Astrocyte (in vitro differentiated cells and primary cell): ENCODE data around the gene COMMD1. TPM values are rescaled to one million over a fixed set of nuclear protein-coding genes. Genes with fewer than 3 reads are reported as not detected.
"Not testable (repeated sequence)": the region's sequence is repeated elsewhere in the genome, so short reads cannot be mapped to it uniquely, and the experiment has no call there.

Experiments
- DNase-seq: peaks from one replicate; pipeline ENCODE4 v3.0.0-alpha.2; 2010; ENCODE audit warnings: low read depth
- FAIRE-seq: peaks from 2 replicates; lab custom pipeline; 2011; peaks lifted over from hg19 to GRCh38; lab: Jason Lieb, UNC
- H2AFZ ChIP-seq: 2 replicates; pipeline ENCODE4 v1.6.0; 2012; ENCODE audit warnings: low read depth, low read length, inconsistent platforms
- H3K27ac ChIP-seq: 2 replicates; pipeline ENCODE4 v1.5.1; 2011; ENCODE audit warnings: low read depth, low read length, inconsistent platforms
- H3K27me3 ChIP-seq: 2 replicates; pipeline ENCODE4 v1.6.0; 2011; ENCODE audit warnings: low read length, inconsistent platforms; ENCODE audit not compliant: insufficient read depth
- H3K36me3 ChIP-seq: 2 replicates; pipeline ENCODE4 v1.5.1; 2011; ENCODE audit warnings: low read length, inconsistent platforms; ENCODE audit not compliant: insufficient read depth
- H3K4me1 ChIP-seq: 2 replicates; pipeline ENCODE4 v1.5.1; 2011; ENCODE audit warnings: low read length, inconsistent platforms; ENCODE audit not compliant: insufficient read depth
- H3K4me2 ChIP-seq: 2 replicates; pipeline ENCODE4 v1.6.0; 2012; ENCODE audit warnings: low read length, inconsistent platforms
- H3K4me3 ChIP-seq: 2 replicates; pipeline ENCODE4 v1.5.1; 2011; ENCODE audit warnings: low read depth, mild to moderate bottlenecking, low read length, inconsistent platforms; ENCODE audit not compliant: insufficient read depth
- H3K79me2 ChIP-seq: 2 replicates; pipeline ENCODE4 v1.6.0; 2012; ENCODE audit warnings: mild to moderate bottlenecking, low read length, inconsistent platforms; ENCODE audit not compliant: insufficient read depth
- H3K9ac ChIP-seq: 2 replicates; pipeline ENCODE4 v1.6.0; 2012; ENCODE audit warnings: mild to moderate bottlenecking, low read length, inconsistent platforms
- H3K9me3 ChIP-seq: 2 replicates; pipeline ENCODE4 v1.5.1; 2012; ENCODE audit warnings: low read depth, mild to moderate bottlenecking, low read length, inconsistent platforms; ENCODE audit not compliant: insufficient read depth
- H4K20me1 ChIP-seq: 2 replicates; pipeline ENCODE4 v1.6.0; 2012; ENCODE audit warnings: low read length, inconsistent platforms; ENCODE audit not compliant: insufficient read depth
- H3K27ac Mint-ChIP-seq: one replicate; pipeline ENCODE4 v1.8.0; 2021; ENCODE audit warnings: mild to moderate bottlenecking, mixed read lengths; ENCODE audit not compliant: unreplicated experiment
- H3K27me3 Mint-ChIP-seq: one replicate; pipeline ENCODE4 v1.8.0; 2021; ENCODE audit warnings: low read depth, mixed read lengths; ENCODE audit not compliant: unreplicated experiment
- H3K36me3 Mint-ChIP-seq: one replicate; pipeline ENCODE4 v1.8.0; 2021; ENCODE audit warnings: low read depth, mixed read lengths; ENCODE audit not compliant: unreplicated experiment
- H3K4me1 Mint-ChIP-seq: one replicate; pipeline ENCODE4 v1.8.0; 2021; ENCODE audit warnings: low read depth, mixed read lengths; ENCODE audit not compliant: unreplicated experiment
- H3K4me3 Mint-ChIP-seq: one replicate; pipeline ENCODE4 v1.8.0; 2021; ENCODE audit warnings: mild to moderate bottlenecking, moderate library complexity, mixed read lengths; ENCODE audit not compliant: unreplicated experiment
- H3K9me3 Mint-ChIP-seq: one replicate; pipeline ENCODE4 v1.8.0; 2021; ENCODE audit warnings: mild to moderate bottlenecking, mixed read lengths; ENCODE audit not compliant: unreplicated experiment
- EZH2 ChIP-seq: IDR thresholded peaks from 2 replicates; pipeline ENCODE4 v1.6.1; 2012; ENCODE audit warnings: mild to moderate bottlenecking, low read length, inconsistent platforms; ENCODE audit not compliant: insufficient read depth
- total RNA-seq: library from RNA; stranded (reverse); gene quantifications from 2 replicates; pipeline ENCODE4 v1.2.1, GENCODE V29; 2021
- TF ChIP-seq, protein P1 (sequence below): IDR thresholded peaks from 2 replicates; pipeline ENCODE4 v1.5.1; 2011; ENCODE audit warnings: low read depth, mild to moderate bottlenecking, inconsistent platforms, low read length, moderate library complexity; ENCODE audit not compliant: insufficient read depth

The COMMD1 gene
- total RNA-seq, 1 donor from 2014 or later = 32.0 TPM

DNA sequence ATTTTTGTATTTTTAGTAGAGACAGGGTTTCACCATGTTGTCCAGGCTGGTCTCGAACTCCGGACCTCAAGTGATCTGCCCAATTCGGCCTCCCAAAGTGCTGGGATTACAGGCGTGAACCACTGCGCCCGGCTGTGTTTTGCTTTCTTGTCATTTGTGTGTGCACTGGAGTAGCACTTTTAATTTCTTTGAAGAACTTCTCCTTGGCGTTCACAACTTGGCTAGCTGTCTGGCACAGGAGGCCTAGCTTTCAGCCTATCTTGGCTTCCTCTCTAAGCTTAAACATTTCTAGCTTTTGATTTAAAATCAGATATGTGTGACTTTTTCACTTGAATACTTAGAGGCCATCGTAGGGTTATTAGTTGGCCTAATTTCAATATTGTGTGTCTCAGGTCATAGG, 93.0 kb downstream of the COMMD1 start:
- no peaks in the 10 kb centered on the region for H3K4me1 Mint-ChIP-seq

GRCh38 chr2:62000538-62000937, 95.1 kb downstream of the COMMD1 start:
- H3K27ac ChIP-seq = no peak overlapping the region
- FAIRE-seq = no peak

More for the DNA sequence above, 93.0 kb downstream of the COMMD1 start:
- no peaks in the 10 kb centered on the region for H3K79me2 ChIP-seq
- H3K4me1 ChIP-seq = no peaks in the 10 kb centered on the region
- no peak overlapping the region for H3K9ac ChIP-seq
- no peak for FAIRE-seq
- no peak overlapping the region for H3K4me3 ChIP-seq
- DNase-seq = no peak
- no peaks in the 10 kb centered on the region for H3K9me3 ChIP-seq
- no peak overlapping the region for H2AFZ ChIP-seq
- no peak overlapping the region for H3K4me3 Mint-ChIP-seq
- H3K27me3 ChIP-seq = no peaks in the 10 kb centered on the region
- H3K4me2 ChIP-seq = no peak overlapping the region
- no peaks in the 10 kb centered on the region for H3K9me3 Mint-ChIP-seq
- no peak overlapping the region for H3K27ac Mint-ChIP-seq
- H3K27ac ChIP-seq = no peak overlapping the region
- H3K27me3 Mint-ChIP-seq = no peaks in the 10 kb centered on the region
- no peaks in the 10 kb centered on the region for H3K36me3 ChIP-seq
- H3K36me3 Mint-ChIP-seq = no peaks in the 10 kb centered on the region
- TF ChIP-seq, protein P1, sequence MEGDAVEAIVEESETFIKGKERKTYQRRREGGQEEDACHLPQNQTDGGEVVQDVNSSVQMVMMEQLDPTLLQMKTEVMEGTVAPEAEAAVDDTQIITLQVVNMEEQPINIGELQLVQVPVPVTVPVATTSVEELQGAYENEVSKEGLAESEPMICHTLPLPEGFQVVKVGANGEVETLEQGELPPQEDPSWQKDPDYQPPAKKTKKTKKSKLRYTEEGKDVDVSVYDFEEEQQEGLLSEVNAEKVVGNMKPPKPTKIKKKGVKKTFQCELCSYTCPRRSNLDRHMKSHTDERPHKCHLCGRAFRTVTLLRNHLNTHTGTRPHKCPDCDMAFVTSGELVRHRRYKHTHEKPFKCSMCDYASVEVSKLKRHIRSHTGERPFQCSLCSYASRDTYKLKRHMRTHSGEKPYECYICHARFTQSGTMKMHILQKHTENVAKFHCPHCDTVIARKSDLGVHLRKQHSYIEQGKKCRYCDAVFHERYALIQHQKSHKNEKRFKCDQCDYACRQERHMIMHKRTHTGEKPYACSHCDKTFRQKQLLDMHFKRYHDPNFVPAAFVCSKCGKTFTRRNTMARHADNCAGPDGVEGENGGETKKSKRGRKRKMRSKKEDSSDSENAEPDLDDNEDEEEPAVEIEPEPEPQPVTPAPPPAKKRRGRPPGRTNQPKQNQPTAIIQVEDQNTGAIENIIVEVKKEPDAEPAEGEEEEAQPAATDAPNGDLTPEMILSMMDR = no peak
- TF ChIP-seq EZH2 = no peak
- no peaks in the 10 kb centered on the region for H4K20me1 ChIP-seq

DNA sequence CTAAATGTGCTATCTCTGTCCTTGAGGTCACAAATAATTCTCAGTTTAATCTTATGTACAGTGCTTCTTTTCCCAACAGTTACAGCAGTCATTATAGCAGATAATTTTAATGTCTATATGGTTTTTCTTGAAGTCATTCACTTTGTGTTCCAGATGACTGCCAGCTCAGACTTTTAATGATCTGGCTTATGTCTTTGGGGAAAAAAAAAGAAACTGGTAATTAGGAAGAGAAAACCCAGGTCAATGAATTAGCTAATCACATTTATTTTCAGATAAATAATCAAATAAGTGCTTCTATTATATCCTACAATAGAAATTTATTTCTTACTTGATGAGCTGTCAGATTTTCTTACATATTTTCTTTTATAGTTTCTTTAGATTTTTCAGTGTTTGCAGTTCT, 96.0 kb downstream of the COMMD1 start:
- Histone ChIP-seq H3K79me2 (no peaks in the 10 kb centered on the region), H3K36me3 (no peaks in the 10 kb centered on the region), H3K9me3 (no peaks in the 10 kb centered on the region), H2AFZ (no peak overlapping the region), H3K27ac (no peak overlapping the region), H3K27me3 (no peaks in the 10 kb centered on the region), H3K9ac (no peak overlapping the region), H3K4me2 (no peak overlapping the region), H4K20me1 (no peaks in the 10 kb centered on the region), H3K4me1 (no peaks in the 10 kb centered on the region), H3K4me3 (no peak overlapping the region)
- no peaks in the 10 kb centered on the region for H3K27me3 Mint-ChIP-seq
- H3K36me3 Mint-ChIP-seq = no peaks in the 10 kb centered on the region
- no peak for FAIRE-seq
- H3K4me1 Mint-ChIP-seq = no peaks in the 10 kb centered on the region
- TF ChIP-seq, protein P1 = no peak
- no peak for TF ChIP-seq EZH2
- H3K9me3 Mint-ChIP-seq = peaks cover 2% of the 10 kb centered on the region
- H3K27ac Mint-ChIP-seq = no peak overlapping the region
- no peak overlapping the region for H3K4me3 Mint-ChIP-seq
- DNase-seq = no peak

More at GRCh38 chr2:62000538-62000937, 95.1 kb downstream of the COMMD1 start:
- no peaks in the 10 kb centered on the region for H4K20me1 ChIP-seq
- no peak for TF ChIP-seq EZH2
- TF ChIP-seq, protein P1 = no peak
- Mint-ChIP-seq H3K9me3 (peaks cover 2% of the 10 kb centered on the region), H3K4me1 (no peaks in the 10 kb centered on the region), H3K36me3 (no peaks in the 10 kb centered on the region), H3K27ac (no peak overlapping the region), H3K27me3 (no peaks in the 10 kb centered on the region), H3K4me3 (no peak overlapping the region)
- no peak overlapping the region for H2AFZ ChIP-seq
- no peaks in the 10 kb centered on the region for H3K27me3 ChIP-seq
- DNase-seq = no peak
- H3K9ac ChIP-seq = no peak overlapping the region
- no peaks in the 10 kb centered on the region for H3K36me3 ChIP-seq
- no peak overlapping the region for H3K4me3 ChIP-seq
- H3K4me1 ChIP-seq = no peaks in the 10 kb centered on the region
- H3K4me2 ChIP-seq = no peak overlapping the region
- H3K79me2 ChIP-seq = no peaks in the 10 kb centered on the region
- H3K9me3 ChIP-seq = no peaks in the 10 kb centered on the region

DNA sequence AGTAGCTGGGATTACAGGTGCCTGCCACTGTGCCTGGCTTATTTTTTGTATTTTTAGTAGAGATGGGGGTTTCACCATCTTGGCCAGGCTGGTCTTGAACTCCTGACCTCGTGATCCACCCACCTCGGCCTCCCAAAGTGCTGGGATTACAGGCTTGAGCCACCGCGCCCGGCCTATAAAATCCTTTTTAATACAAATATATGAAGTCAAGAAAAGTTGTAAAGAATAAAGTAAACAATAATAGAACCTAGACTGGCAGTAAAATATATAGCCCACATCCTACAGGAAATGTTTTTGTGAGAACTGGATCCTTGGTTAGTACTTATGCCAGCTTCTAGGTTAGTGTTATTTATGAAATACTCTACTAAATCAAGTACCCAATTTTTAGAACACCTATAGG, 99.0 kb downstream of the COMMD1 start:
- not testable (repeated sequence) for H4K20me1 ChIP-seq, H3K9me3 Mint-ChIP-seq, FAIRE-seq, H3K4me1 Mint-ChIP-seq, H3K4me3 ChIP-seq, H3K4me3 Mint-ChIP-seq, H3K4me2 ChIP-seq, H3K27ac ChIP-seq, H3K27ac Mint-ChIP-seq, H3K9me3 ChIP-seq, H3K36me3 ChIP-seq, H3K79me2 ChIP-seq, DNase-seq, H3K4me1 ChIP-seq, H3K27me3 ChIP-seq, H2AFZ ChIP-seq, H3K27me3 Mint-ChIP-seq, H3K9ac ChIP-seq, H3K36me3 Mint-ChIP-seq
